Left ventricle myocardium superior (tissue), 1 donor: ENCODE measurements around the gene TMED10. TPM values are rescaled to one million over a fixed set of nuclear protein-coding genes. Genes with fewer than 3 reads are reported as not detected.

Experiments used
- ATAC-seq: fragments of 200-7000 bp; cut with Tn5 transposase; one replicate; pipeline ENCODE4 v1.9.1; 2020; ENCODE audit warnings: mild to moderate bottlenecking, moderate library complexity
- DNase-seq: peaks from one replicate; pipeline ENCODE4 v3.0.0-alpha.2; 2020
- intact Hi-C: fragments of 100-400 bp; cut with micrococcal nuclease; formaldehyde crosslinking; loops from one replicate; pipeline ENCODE4 v1.11.0; 2022
- long read RNA-seq: library from polyadenylated mRNA; unstranded; transcript quantifications from one replicate; pipeline ENCODE4 v2.0.0, GENCODE V29; 2021
- total RNA-seq: library from RNA; stranded (reverse); fragmentation: NEBNext Ultra II Directional; extraction: Animal tissue kit (Norgen Biotek cat#: 25700); gene quantifications from one replicate; pipeline ENCODE4 v1.2.1, GENCODE V29; 2021
- donor health status: DM: no; HTN: yes; CAD: no; lungs with severe emphysema.

The TMED10 gene
- 266 TPM for total RNA-seq
- long read RNA-seq, full-length matches to known transcripts = 310 of 342 reads
- long read RNA-seq, partial matches to known transcripts = 0 of 342 reads
- long read RNA-seq, other reads (novel, unspliced or antisense) = 32 of 342 reads

GRCh38 chr14:75176142-75176820 lies at the start of gene TMED10:
Gene TMED10, minus strand, starts transcription at chr14:75176612. Its CDS starts 33 bp downstream, at chr14:75176579.
- intact Hi-C loops = no loop called here
- peak; percentile 91 for DNase-seq
- ATAC-seq = peak; percentile 96

GRCh38 chr14:75224561-75224960 lies 48.1 kb upstream of the TMED10 start:
- intact Hi-C loops = no loop called here
- ATAC-seq (no peak), DNase-seq (no peak)

- DNase-seq = peak; percentile 35
- intact Hi-C loops = no loop called here
- peak; percentile 56 for ATAC-seq
Measured at GRCh38 chr14:75223664-75224154, 47.3 kb upstream of the TMED10 start.

GRCh38 chr14:75222208-75222701 lies 45.8 kb upstream of the TMED10 start:
- peak; percentile 34 for DNase-seq
- intact Hi-C loops = no loop called here
- ATAC-seq = peak; percentile 71

GRCh38 chr14:75221797-75222196 lies 45.4 kb upstream of the TMED10 start:
- no peak for DNase-seq
- intact Hi-C loops = no loop called here
- ATAC-seq = no peak

GRCh38 chr14:75220156-75220555 lies 43.7 kb upstream of the TMED10 start:
- ATAC-seq = no peak
- DNase-seq = no peak
- intact Hi-C loops = no loop called here

- DNase-seq (no peak), ATAC-seq (no peak)
- intact Hi-C loops = no loop called here
Measured at GRCh38 chr14:75217508-75218206, 41.2 kb upstream of the TMED10 start.

GRCh38 chr14:75216427-75217006 lies 40.1 kb upstream of the TMED10 start:
- intact Hi-C loops = no loop called here

GRCh38 chr14:75215520-75215919 lies 39.1 kb upstream of the TMED10 start:
- intact Hi-C loops = no loop called here
- no peak for DNase-seq
- ATAC-seq = no peak

More at GRCh38 chr14:75216427-75217006, 40.1 kb upstream of the TMED10 start:
- ATAC-seq (no peak), DNase-seq (no peak)

GRCh38 chr14:75214558-75214957 lies 38.1 kb upstream of the TMED10 start:
- ATAC-seq = no peak
- intact Hi-C loops = no loop called here
- DNase-seq = no peak

GRCh38 chr14:75213172-75213571 lies 36.8 kb upstream of the TMED10 start:
- intact Hi-C loops = no loop called here
- DNase-seq = no peak
- ATAC-seq = no peak

GRCh38 chr14:75208843-75209242 lies 32.4 kb upstream of the TMED10 start:
- ATAC-seq (no peak), DNase-seq (no peak)
- intact Hi-C loops = no loop called here

GRCh38 chr14:75206190-75206589 lies 29.8 kb upstream of the TMED10 start:
- no peak for ATAC-seq
- no peak for DNase-seq
- intact Hi-C loops = no loop called here

GRCh38 chr14:75205591-75205990 lies 29.2 kb upstream of the TMED10 start:
- intact Hi-C loops = no loop called here
- DNase-seq = no peak
- ATAC-seq = no peak

- intact Hi-C loops = no loop called here
- ATAC-seq (no peak), DNase-seq (no peak)
Measured at GRCh38 chr14:75204116-75204515, 27.7 kb upstream of the TMED10 start.

- intact Hi-C loops = no loop called here
- no peak for ATAC-seq
- DNase-seq = no peak
Measured at GRCh38 chr14:75202657-75203056, 26.2 kb upstream of the TMED10 start.

GRCh38 chr14:75201087-75201486 lies 24.7 kb upstream of the TMED10 start:
- DNase-seq (no peak), ATAC-seq (no peak)
- intact Hi-C loops = no loop called here

GRCh38 chr14:75200451-75200850 lies 24.0 kb upstream of the TMED10 start:
- DNase-seq = no peak
- ATAC-seq = no peak
- intact Hi-C loops = no loop called here

GRCh38 chr14:75198291-75198933 lies 22.0 kb upstream of the TMED10 start:
- peak; percentile 94 for ATAC-seq
- intact Hi-C loops = no loop called here
- DNase-seq = peak; percentile 76
